GM23338 (cell line): ENCODE results near the gene RNLS.

ENCODE experiments used
- CREB1 ChIP-seq: fragments of 250-450 bp; sonication (Bioruptor Pico); IDR thresholded peaks from 2 replicates; pipeline ENCODE4 v1.5.0; 2020; ENCODE audit warnings: low read depth, mild to moderate bottlenecking, moderate library complexity
- CTCF ChIP-seq, 2 experiments: fragments of 200-600 bp in 1 of 2; sonication (generic) in 1 of 2; conservative IDR thresholded peaks; 2 replicates each; pipeline versions ENCODE4 v1.5.1 to v1.6.1; 2016 to 2017; ENCODE audit warnings: antibody characterized with exemption in 2 of 2, low read depth in 2 of 2, mild to moderate bottlenecking in 2 of 2, moderate library complexity in 1 of 2
- EZH2 ChIP-seq: fragments of 200-600 bp; sonication (generic); IDR thresholded peaks from one replicate; pipeline ENCODE4 v1.8.0; 2017; ENCODE audit warnings: antibody characterized with exemption, mild to moderate bottlenecking, low read depth; ENCODE audit not compliant: unreplicated experiment
- EZH2phosphoT487 ChIP-seq: fragments of 200-600 bp; sonication (generic); IDR thresholded peaks from one replicate; pipeline ENCODE4 v1.8.1; 2018; ENCODE audit warnings: antibody characterized with exemption; ENCODE audit not compliant: unreplicated experiment
- POLR2AphosphoS5 ChIP-seq: IDR thresholded peaks from 2 replicates; pipeline ENCODE4 v1.6.1; 2016; ENCODE audit warnings: antibody characterized with exemption, low read depth
- STAT1 ChIP-seq: IDR thresholded peaks from one replicate; pipeline ENCODE4 v1.6.1; 2016; ENCODE audit warnings: antibody characterized with exemption; ENCODE audit not compliant: unreplicated experiment
- ZNF114 ChIP-seq: fragments of 250-450 bp; sonication (Bioruptor Pico); IDR thresholded peaks from 2 replicates; pipeline ENCODE4 v1.5.0; 2020; ENCODE audit warnings: mild to moderate bottlenecking, moderate library complexity
- TF ChIP-seq, protein P1 (sequence below): IDR thresholded peaks from one replicate; pipeline ENCODE4 v1.6.1; 2018; ENCODE audit warnings: antibody characterized with exemption; ENCODE audit not compliant: unreplicated experiment
- TF ChIP-seq, protein P2 (sequence below): IDR thresholded peaks from 2 replicates; pipeline ENCODE4 v1.6.1; 2016; ENCODE audit warnings: antibody characterized with exemption
- TF ChIP-seq, protein P3 (sequence below): fragments of 250-450 bp; sonication (Bioruptor Pico); IDR thresholded peaks from 2 replicates; pipeline ENCODE4 v1.5.0; 2020; ENCODE audit warnings: mild to moderate bottlenecking, moderate library complexity

GRCh38 chr10:88343761-88344484 lies 239.2 kb downstream of the RNLS start:
- no peak for TF ChIP-seq EZH2
- no peak for TF ChIP-seq CTCF (conservative IDR thresholded peaks at IDR 0.05; ENCODE audit: low read depth in 2 of 2)
- TF ChIP-seq ZNF114 (CRISPR knock-in tag) = no peak
- TF ChIP-seq, protein P1, sequence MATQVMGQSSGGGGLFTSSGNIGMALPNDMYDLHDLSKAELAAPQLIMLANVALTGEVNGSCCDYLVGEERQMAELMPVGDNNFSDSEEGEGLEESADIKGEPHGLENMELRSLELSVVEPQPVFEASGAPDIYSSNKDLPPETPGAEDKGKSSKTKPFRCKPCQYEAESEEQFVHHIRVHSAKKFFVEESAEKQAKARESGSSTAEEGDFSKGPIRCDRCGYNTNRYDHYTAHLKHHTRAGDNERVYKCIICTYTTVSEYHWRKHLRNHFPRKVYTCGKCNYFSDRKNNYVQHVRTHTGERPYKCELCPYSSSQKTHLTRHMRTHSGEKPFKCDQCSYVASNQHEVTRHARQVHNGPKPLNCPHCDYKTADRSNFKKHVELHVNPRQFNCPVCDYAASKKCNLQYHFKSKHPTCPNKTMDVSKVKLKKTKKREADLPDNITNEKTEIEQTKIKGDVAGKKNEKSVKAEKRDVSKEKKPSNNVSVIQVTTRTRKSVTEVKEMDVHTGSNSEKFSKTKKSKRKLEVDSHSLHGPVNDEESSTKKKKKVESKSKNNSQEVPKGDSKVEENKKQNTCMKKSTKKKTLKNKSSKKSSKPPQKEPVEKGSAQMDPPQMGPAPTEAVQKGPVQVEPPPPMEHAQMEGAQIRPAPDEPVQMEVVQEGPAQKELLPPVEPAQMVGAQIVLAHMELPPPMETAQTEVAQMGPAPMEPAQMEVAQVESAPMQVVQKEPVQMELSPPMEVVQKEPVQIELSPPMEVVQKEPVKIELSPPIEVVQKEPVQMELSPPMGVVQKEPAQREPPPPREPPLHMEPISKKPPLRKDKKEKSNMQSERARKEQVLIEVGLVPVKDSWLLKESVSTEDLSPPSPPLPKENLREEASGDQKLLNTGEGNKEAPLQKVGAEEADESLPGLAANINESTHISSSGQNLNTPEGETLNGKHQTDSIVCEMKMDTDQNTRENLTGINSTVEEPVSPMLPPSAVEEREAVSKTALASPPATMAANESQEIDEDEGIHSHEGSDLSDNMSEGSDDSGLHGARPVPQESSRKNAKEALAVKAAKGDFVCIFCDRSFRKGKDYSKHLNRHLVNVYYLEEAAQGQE = no peak
- TF ChIP-seq POLR2AphosphoS5 = no peak
- no peak for TF ChIP-seq EZH2phosphoT487
- TF ChIP-seq, protein P2, sequence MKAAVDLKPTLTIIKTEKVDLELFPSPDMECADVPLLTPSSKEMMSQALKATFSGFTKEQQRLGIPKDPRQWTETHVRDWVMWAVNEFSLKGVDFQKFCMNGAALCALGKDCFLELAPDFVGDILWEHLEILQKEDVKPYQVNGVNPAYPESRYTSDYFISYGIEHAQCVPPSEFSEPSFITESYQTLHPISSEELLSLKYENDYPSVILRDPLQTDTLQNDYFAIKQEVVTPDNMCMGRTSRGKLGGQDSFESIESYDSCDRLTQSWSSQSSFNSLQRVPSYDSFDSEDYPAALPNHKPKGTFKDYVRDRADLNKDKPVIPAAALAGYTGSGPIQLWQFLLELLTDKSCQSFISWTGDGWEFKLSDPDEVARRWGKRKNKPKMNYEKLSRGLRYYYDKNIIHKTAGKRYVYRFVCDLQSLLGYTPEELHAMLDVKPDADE = no peak
- TF ChIP-seq, protein P3, sequence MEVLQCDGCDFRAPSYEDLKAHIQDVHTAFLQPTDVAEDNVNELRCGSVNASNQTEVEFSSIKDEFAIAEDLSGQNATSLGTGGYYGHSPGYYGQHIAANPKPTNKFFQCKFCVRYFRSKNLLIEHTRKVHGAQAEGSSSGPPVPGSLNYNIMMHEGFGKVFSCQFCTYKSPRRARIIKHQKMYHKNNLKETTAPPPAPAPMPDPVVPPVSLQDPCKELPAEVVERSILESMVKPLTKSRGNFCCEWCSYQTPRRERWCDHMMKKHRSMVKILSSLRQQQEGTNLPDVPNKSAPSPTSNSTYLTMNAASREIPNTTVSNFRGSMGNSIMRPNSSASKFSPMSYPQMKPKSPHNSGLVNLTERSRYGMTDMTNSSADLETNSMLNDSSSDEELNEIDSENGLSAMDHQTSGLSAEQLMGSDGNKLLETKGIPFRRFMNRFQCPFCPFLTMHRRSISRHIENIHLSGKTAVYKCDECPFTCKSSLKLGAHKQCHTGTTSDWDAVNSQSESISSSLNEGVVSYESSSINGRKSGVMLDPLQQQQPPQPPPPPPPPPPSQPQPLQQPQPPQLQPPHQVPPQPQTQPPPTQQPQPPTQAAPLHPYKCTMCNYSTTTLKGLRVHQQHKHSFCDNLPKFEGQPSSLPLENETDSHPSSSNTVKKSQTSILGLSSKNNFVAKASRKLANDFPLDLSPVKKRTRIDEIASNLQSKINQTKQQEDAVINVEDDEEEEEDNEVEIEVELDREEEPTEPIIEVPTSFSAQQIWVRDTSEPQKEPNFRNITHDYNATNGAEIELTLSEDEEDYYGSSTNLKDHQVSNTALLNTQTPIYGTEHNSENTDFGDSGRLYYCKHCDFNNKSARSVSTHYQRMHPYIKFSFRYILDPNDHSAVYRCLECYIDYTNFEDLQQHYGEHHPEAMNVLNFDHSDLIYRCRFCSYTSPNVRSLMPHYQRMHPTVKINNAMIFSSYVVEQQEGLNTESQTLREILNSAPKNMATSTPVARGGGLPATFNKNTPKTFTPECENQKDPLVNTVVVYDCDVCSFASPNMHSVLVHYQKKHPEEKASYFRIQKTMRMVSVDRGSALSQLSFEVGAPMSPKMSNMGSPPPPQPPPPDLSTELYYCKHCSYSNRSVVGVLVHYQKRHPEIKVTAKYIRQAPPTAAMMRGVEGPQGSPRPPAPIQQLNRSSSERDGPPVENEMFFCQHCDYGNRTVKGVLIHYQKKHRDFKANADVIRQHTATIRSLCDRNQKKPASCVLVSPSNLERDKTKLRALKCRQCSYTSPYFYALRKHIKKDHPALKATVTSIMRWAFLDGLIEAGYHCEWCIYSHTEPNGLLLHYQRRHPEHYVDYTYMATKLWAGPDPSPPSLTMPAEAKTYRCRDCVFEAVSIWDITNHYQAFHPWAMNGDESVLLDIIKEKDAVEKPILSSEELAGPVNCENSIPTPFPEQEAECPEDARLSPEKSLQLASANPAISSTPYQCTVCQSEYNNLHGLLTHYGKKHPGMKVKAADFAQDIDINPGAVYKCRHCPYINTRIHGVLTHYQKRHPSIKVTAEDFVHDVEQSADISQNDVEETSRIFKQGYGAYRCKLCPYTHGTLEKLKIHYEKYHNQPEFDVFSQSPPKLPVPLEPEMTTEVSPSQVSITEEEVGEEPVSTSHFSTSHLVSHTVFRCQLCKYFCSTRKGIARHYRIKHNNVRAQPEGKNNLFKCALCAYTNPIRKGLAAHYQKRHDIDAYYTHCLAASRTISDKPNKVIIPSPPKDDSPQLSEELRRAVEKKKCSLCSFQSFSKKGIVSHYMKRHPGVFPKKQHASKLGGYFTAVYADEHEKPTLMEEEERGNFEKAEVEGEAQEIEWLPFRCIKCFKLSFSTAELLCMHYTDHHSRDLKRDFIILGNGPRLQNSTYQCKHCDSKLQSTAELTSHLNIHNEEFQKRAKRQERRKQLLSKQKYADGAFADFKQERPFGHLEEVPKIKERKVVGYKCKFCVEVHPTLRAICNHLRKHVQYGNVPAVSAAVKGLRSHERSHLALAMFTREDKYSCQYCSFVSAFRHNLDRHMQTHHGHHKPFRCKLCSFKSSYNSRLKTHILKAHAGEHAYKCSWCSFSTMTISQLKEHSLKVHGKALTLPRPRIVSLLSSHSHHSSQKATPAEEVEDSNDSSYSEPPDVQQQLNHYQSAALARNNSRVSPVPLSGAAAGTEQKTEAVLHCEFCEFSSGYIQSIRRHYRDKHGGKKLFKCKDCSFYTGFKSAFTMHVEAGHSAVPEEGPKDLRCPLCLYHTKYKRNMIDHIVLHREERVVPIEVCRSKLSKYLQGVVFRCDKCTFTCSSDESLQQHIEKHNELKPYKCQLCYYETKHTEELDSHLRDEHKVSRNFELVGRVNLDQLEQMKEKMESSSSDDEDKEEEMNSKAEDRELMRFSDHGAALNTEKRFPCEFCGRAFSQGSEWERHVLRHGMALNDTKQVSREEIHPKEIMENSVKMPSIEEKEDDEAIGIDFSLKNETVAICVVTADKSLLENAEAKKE (CRISPR knock-in tag) = no peak
- TF ChIP-seq CREB1 (CRISPR knock-in tag) = no peak
- TF ChIP-seq STAT1 = no peak
